Activated B cell treated with CpG ODN at 0.5 μM for 24 hours (primary cell): ENCODE results near the gene PTPN20. TPM values are rescaled to one million over a fixed set of nuclear protein-coding genes. Genes with fewer than 3 reads are reported as not detected.

Experiments used
- ATAC-seq: fragments of 200-7000 bp; cut with Tn5 transposase; one replicate; pipeline ENCODE4 v1.10.0; 2021; ENCODE audit warnings: low read depth, mild to moderate bottlenecking, moderate library complexity
- CTCF ChIA-PET: fragments of 350-600 bp; sonication (Branson Sonifier 250); formaldehyde crosslinking; loops from one replicate; lab custom pipeline; 2021; ENCODE audit warnings: antibody characterized with exemption; lab: Charles Lee
- POLR2A ChIA-PET: fragments of 350-600 bp; sonication (Branson Sonifier 250); formaldehyde crosslinking; loops from one replicate; lab custom pipeline; 2021; ENCODE audit warnings: antibody characterized with exemption; lab: Charles Lee
- DNase-seq: peaks from one replicate; pipeline ENCODE4 v3.0.0; 2022
- H3K27ac Mint-ChIP-seq: one replicate; pipeline ENCODE4 v1.8.0; 2020; ENCODE audit warnings: mixed read lengths
- H3K27me3 Mint-ChIP-seq: one replicate; pipeline ENCODE4 v1.8.0; 2021; ENCODE audit warnings: mixed read lengths
- H3K36me3 Mint-ChIP-seq: one replicate; pipeline ENCODE4 v1.8.0; 2021; ENCODE audit warnings: low read depth, mixed read lengths
- H3K4me1 Mint-ChIP-seq: one replicate; pipeline ENCODE4 v1.8.0; 2021; ENCODE audit warnings: mixed read lengths
- H3K4me3 Mint-ChIP-seq: one replicate; pipeline ENCODE4 v1.8.0; 2020; ENCODE audit warnings: mild to moderate bottlenecking, mixed read lengths
- H3K9me3 Mint-ChIP-seq: one replicate; pipeline ENCODE4 v1.8.0; 2020; ENCODE audit warnings: mixed read lengths
- CTCF ChIP-seq: fragments of 200-600 bp; IDR thresholded peaks from one replicate; pipeline ENCODE4 v1.8.0; 2022; ENCODE audit warnings: antibody characterized with exemption, mild to moderate bottlenecking
- intact Hi-C: fragments of 100-400 bp; cut with micrococcal nuclease; formaldehyde crosslinking; loops from one replicate; pipeline ENCODE4 v1.15.1; 2024
- total RNA-seq: library from RNA; stranded (reverse); gene quantifications from 2 replicates; pipeline ENCODE4 v1.2.3, GENCODE V29; 2022

The PTPN20 gene
- total RNA-seq, 1 donor from 2014 or later = 2.1 TPM

GRCh38 chr10:47041396-47042198 is 130.4 kb downstream of the PTPN20 start:
- no peak overlapping the region for H3K27ac Mint-ChIP-seq
- ChIA-PET CTCF (interaction anchor here (0.9 kb wide), 1 partner anchor 17 kb away, joined by 3 read pairs; no protein-coding TSS in a partner anchor), POLR2A (no interaction called here)
- no peaks in the 10 kb centered on the region for H3K9me3 Mint-ChIP-seq
- ATAC-seq = no peak
- H3K36me3 Mint-ChIP-seq = no peaks in the 10 kb centered on the region
- H3K27me3 Mint-ChIP-seq = no peaks in the 10 kb centered on the region
- TF ChIP-seq CTCF = no peak
- no peak overlapping the region for H3K4me3 Mint-ChIP-seq
- DNase-seq = no peak
- intact Hi-C loops = no loop called here
- no peaks in the 10 kb centered on the region for H3K4me1 Mint-ChIP-seq

DNA sequence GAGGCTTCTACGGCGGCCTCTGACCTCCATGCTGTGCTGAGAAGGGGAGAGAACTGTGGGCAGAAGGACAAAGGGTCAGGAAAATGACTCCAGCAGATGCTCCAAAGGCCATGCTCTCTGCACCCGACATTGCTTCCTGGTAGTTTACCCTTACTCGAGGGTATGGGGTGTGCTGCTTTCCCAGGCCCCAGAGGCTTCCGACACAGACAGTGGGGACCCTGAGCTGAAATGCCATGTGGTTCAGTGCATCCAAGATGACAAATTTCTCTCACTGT is 130.9 kb downstream of the PTPN20 start:
- intact Hi-C loops = no loop called here
- H3K27me3 Mint-ChIP-seq = no peaks in the 10 kb centered on the region
- no peak for ATAC-seq
- no peak for DNase-seq
- no peak for TF ChIP-seq CTCF
- H3K4me1 Mint-ChIP-seq = no peaks in the 10 kb centered on the region
- CTCF ChIA-PET = interaction anchor here (0.9 kb wide), 1 partner anchor 18 kb away, joined by 3 read pairs; no protein-coding TSS in a partner anchor
- H3K9me3 Mint-ChIP-seq = no peaks in the 10 kb centered on the region
- POLR2A ChIA-PET = no interaction called here
- H3K27ac Mint-ChIP-seq = no peak overlapping the region
- no peaks in the 10 kb centered on the region for H3K36me3 Mint-ChIP-seq
- H3K4me3 Mint-ChIP-seq = no peak overlapping the region

- H3K27me3 Mint-ChIP-seq = no peaks in the 10 kb centered on the region
- no peak overlapping the region for H3K4me3 Mint-ChIP-seq
- TF ChIP-seq CTCF = no peak
- no peaks in the 10 kb centered on the region for H3K9me3 Mint-ChIP-seq
- no peaks in the 10 kb centered on the region for H3K4me1 Mint-ChIP-seq
- ChIA-PET POLR2A (no interaction called here), CTCF (interaction anchor here (0.9 to 1.1 kb wide), 2 partner anchors 18 kb away, joined by 3 read pairs; no protein-coding TSS in a partner anchor)
- no peaks in the 10 kb centered on the region for H3K36me3 Mint-ChIP-seq
- intact Hi-C loops = no loop called here
- DNase-seq (no peak), ATAC-seq (no peak)
- no peak overlapping the region for H3K27ac Mint-ChIP-seq
Observed at GRCh38 chr10:47042780-47043750, 131.8 kb downstream of the PTPN20 start.

- ChIA-PET CTCF (interaction anchor here (1.1 kb wide), 1 partner anchor 19 kb away, joined by 3 read pairs; no protein-coding TSS in a partner anchor), POLR2A (no interaction called here)
- Mint-ChIP-seq H3K9me3 (no peaks in the 10 kb centered on the region), H3K4me1 (no peaks in the 10 kb centered on the region), H3K4me3 (no peak overlapping the region), H3K36me3 (no peaks in the 10 kb centered on the region), H3K27ac (no peak overlapping the region), H3K27me3 (no peaks in the 10 kb centered on the region)
- ATAC-seq (no peak), DNase-seq (no peak)
- TF ChIP-seq CTCF = no peak
- intact Hi-C loops = no loop called here
Observed at GRCh38 chr10:47043928-47044538, 132.8 kb downstream of the PTPN20 start.
